ENCODE measurements around the gene ENPEP.
"Not testable (repeated sequence)": the region's sequence is repeated elsewhere in the genome, so short reads cannot be mapped to it uniquely, and the experiment has no call there.

Gene ENPEP

GRCh38 chr4:110520886-110521285, 44.9 kb downstream of the ENPEP start:
- no peak for DNase-seq

GRCh38 chr4:110526589-110526988, 50.6 kb downstream of the ENPEP start:
- DNase-seq: no peak

- no peak for DNase-seq
Measured at GRCh38 chr4:110527156-110527555, 51.2 kb downstream of the ENPEP start.

GRCh38 chr4:110532901-110533589, 57.1 kb downstream of the ENPEP start:
- no peak for DNase-seq

GRCh38 chr4:110533590-110533910, 57.6 kb downstream of the ENPEP start:
- DNase-seq: no peak

DNA sequence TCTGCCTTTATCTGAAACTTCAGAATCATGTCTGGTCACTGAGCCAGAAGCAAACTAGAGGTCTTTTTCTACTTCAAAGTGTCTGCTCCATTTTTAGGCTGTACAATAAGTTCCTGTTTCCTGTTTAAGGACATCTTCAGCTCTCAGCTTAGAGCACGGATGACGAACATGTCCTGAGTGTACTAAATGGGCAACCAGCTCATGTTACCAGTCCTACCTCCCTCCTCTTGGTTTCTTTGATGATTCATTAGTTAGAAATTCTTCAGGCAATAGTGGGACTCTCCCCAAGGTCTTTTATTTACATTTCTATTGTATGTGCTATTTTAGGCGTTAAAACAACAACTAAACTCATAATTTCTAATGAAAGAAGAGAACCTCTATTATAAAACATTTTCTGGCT, 58.0 kb downstream of the ENPEP start:
- DNase-seq: no peak

DNA sequence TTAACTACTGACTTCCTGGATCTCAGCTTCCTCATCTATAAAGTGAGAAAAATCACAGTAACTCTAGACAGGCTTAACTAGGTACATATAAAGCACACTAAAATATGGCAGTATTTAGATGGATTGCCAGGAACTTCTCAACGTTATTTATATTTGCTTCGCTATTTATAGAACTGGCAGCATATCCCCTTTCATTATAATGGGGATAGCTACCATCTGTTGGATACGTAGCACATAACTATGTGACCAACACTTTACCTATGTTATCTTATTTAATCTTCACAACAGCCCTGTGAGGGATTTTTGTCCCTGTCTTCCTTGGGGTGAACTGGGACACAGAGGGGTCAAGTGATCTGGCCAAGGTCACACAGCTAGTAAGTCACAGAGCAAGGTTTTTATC, 64.6 kb downstream of the ENPEP start:
- no peak for DNase-seq

DNA sequence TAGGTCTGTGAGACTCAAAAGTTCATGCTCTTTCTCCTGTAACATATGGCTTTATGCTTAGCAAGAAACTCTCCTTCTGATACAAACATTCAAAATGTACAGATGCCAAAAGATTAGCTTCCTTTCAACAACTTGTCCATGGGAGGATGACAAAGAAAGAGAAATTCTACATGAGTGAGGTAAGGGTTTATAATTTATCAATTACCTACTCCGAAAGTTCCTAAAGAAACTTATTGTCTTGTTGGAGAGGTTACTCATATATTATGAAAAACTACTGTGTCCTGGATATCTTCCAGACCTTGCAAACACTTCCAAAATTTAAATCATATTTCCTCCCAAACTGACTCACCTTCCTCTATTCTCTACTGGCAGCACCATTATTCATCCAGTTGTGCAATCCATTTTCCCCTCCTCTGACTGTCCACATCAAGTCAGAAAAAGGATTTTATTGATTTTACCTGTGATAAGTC, 65.1 kb downstream of the ENPEP start:
- no peak for DNase-seq

GRCh38 chr4:110543577-110543976, 67.6 kb downstream of the ENPEP start:
- DNase-seq: no peak

- no peak for DNase-seq
Measured at GRCh38 chr4:110544594-110544993, 68.6 kb downstream of the ENPEP start.

DNA sequence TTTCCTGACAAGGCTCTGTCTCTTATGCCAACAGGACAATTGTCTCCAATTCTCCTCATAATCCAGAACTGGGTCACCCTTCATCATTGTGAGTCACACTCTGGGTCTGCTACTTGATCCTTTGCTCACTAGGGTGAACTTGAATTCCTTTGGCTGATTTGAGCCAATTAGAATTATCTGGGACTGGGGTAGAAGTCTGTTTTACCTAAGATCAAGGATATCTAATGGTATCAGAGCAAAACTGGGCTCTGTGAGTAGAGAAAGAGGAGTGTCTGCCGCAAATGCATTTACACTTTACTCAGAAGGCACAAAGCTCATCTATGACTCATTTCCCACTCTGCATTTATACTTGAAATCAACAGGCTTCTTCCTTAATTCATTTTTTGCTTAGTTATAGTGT, 74.3 kb downstream of the ENPEP start:
- DNase-seq: no peak

DNA sequence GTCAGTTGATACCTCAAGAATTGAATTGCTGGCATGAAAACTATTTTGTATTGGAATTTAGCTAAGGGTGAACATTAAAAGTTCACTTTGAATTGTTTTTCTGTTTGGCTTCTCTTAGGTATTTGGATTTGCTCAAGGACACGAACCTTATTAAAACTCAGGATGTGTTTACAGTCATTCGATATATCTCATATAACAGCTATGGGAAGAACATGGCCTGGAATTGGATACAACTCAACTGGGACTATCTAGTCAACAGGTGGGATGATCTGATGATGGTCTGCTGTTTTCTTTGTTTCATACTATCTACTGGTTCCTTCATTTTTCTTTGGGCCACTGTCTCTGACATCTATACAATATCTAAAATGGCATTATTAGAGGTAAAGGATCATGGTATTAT, 77.2 kb downstream of the ENPEP start:
- no peak for DNase-seq

DNA sequence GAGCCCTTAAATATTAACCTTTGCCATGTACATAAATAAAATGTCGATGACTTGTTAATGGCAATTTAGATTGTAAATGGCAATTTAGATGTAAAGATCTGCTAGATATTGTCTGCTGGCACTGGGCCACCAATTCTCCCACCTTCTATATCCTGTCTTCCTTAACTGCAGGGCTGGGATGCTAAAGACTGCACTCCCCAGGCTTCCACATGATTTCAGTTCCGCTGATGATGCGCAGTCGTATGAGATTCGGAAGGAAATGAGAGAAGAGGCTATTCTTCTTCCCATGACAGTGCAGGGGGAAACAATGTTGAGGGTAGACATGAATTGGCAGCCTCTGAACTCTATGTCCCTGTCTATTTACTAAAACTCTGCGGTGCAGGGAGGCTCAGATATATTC, 91.3 kb downstream of the ENPEP start:
- DNase-seq: no peak

- not testable (repeated sequence) for DNase-seq
Measured at GRCh38 chr4:110576696-110577095, 100.7 kb downstream of the ENPEP start.

- DNase-seq: no peak
Measured at GRCh38 chr4:110586131-110586850, 110.3 kb downstream of the ENPEP start.

GRCh38 chr4:110587666-110588285, 111.8 kb downstream of the ENPEP start:
- DNase-seq: no peak

DNA sequence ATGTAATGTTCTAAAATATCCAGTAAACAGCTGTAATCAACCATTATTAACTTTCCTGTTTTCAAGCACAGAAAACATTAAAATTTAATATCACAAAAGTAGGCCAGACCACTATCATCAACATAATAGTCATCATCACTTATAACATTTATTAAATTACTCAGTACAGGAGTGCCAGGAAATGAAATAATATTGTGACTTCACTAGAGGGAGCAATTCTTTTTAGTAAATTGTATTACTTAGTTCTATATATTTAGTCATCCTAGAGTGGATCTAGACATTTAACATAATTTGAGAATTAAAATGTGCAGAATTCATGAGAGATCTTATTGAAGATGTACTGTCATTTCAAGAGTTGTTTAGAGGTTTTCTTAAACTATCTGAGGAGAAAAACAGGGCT, 113.3 kb downstream of the ENPEP start:
- DNase-seq: no peak

GRCh38 chr4:110595583-110595982, 119.6 kb downstream of the ENPEP start:
- DNase-seq: no peak

GRCh38 chr4:110596431-110596830, 120.5 kb downstream of the ENPEP start:
- DNase-seq: no peak

DNA sequence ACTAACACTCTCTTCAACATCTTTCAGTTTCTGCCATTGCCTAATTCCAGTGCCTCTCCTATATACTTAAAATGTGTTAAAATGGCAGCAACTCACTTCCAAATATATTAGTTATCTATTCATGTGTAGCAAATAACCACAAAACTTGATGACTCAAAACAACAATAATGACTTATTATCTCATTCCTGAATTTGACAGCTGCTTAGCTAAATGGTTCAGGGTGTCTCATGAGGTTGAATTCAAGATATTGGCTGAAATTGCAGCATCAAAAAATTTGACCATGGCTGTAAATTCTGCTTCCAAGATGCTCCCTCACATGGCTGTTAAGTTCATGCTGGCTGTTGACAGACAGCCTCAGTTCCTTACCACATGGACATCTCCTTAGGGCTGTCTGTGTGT, 121.6 kb downstream of the ENPEP start:
- no peak for DNase-seq

DNA sequence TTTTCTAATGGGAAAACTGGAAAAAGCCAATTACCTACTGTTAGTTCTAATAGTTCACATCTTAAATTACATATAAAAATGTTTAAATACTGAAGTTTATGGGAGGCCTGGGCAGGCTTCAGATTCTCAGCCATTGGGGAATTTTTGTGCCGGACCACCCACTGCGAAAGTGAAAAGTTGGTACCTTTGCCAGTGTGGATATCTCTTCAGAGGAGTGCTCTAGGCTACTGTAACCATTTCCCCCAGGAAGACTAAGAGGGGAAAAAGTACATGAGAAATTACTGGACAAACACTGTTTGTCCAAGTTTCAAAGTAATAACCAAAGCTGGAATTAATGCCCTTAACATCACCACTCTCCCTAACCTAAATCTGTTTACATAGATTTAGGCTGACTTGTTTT, 126.1 kb downstream of the ENPEP start:
- no peak for DNase-seq

DNA sequence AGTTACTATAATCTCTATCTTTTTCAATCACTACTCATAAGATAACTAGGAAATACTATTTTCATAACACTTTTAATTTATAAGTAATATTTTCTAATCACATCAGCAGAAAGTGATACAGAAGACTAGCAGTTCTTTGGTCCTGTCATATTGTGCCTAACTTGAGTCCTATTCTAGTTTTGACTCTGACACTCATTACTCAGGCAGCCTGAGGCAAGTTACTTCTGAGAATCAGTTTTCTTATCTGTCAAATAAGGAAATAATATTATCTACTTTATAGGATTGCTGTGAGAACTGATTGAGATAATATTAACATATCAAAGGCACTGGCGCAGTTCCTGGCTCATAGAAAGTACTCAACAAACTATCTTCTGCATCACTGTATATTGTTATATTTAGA, 129.1 kb downstream of the ENPEP start:
- no peak for DNase-seq

DNA sequence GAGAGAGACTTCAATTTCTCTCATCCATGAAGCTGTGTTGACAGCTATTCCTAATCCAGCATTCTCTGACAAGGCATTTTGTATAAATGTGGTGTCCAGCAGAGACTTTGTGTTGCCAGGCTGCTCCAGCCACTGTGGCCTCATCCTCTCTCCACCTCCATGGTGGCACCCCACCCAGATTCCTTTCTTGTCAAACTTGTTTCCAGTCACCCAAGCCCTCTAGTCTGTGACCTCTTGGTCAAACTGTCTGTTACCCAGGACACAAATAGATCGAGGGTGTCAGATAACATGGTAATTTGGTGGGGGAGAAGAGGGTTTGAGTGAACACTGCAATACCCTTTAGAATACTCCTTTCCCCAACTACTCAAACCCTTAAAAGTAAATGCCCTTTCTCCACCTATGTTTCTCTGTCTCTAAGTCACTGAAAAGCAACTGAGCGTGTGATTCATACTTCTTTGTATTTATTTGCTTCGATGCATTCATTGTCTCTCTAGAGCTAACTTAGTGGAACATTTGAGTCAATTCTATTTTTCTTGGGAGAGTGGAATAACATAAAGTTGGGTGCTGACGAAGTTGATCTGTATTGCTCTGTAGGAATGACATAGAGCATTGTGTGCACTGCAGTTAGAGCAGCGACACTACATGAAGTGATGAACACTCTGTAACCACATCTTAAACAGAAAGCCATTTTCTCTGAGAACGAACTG, 133.2 kb downstream of the ENPEP start:
- DNase-seq: no peak

DNA sequence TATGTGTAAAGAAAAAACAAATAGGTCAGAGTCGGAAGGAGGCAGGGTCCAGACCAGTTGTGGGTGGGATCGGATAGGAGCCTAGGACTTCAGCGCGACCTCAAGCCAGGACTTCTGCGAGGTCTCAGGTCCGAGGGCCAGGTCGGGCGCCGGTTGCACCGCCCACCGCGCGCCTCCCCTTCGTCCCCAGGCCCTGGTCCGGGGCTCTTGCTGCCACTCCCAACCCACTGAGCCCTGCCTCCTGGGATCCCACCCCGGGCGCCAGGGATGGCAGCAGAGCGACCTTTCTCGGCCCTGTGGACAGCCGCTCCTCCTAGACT, 134.6 kb downstream of the ENPEP start:
- DNase-seq: no peak
